ENCODE results near the gene CDC5L.

CDC5L gene

GRCh38 chr6:44439270-44440045 is 52.0 kb downstream of the CDC5L start:
- no peak overlapping the region for H3K4me3 ChIP-seq (ENCODE audit: low read depth, low read length)
- TF ChIP-seq POLR2A (IDR thresholded peaks at IDR 0.05; ENCODE audit: extremely low read depth, insufficient read length) (no peak), MAX (IDR thresholded peaks at IDR 0.05; ENCODE audit: low read depth, low read length) (no peak), MYC (IDR thresholded peaks at IDR 0.05; ENCODE audit: low read depth, low read length) (no peak), CTCF (IDR thresholded peaks at IDR 0.05; ENCODE audit: low read depth, low read length) (no peak)
- DNase-seq (ENCODE audit: low read depth) = peak; percentile 31

GRCh38 chr6:44441091-44441855 is 53.8 kb downstream of the CDC5L start:
- TF ChIP-seq CTCF (IDR thresholded peaks at IDR 0.05; ENCODE audit: low read depth, low read length) (no peak), POLR2A (IDR thresholded peaks at IDR 0.05; ENCODE audit: extremely low read depth, insufficient read length) (no peak), MYC (IDR thresholded peaks at IDR 0.05; ENCODE audit: low read depth, low read length) (no peak), MAX (IDR thresholded peaks at IDR 0.05; ENCODE audit: low read depth, low read length) (no peak)
- DNase-seq (ENCODE audit: low read depth) = no peak

GRCh38 chr6:44442236-44442635 is 54.7 kb downstream of the CDC5L start:
- no peak overlapping the region for H3K4me3 ChIP-seq (ENCODE audit: low read depth, low read length)
- TF ChIP-seq MAX (IDR thresholded peaks at IDR 0.05; ENCODE audit: low read depth, low read length) (no peak), CTCF (IDR thresholded peaks at IDR 0.05; ENCODE audit: low read depth, low read length) (no peak), POLR2A (IDR thresholded peaks at IDR 0.05; ENCODE audit: extremely low read depth, insufficient read length) (no peak), MYC (IDR thresholded peaks at IDR 0.05; ENCODE audit: low read depth, low read length) (no peak)

More at GRCh38 chr6:44441091-44441855, 53.8 kb downstream of the CDC5L start:
- no peak overlapping the region for H3K4me3 ChIP-seq (ENCODE audit: low read depth, low read length)

GRCh38 chr6:44442833-44443444 is 55.4 kb downstream of the CDC5L start:
- no peak for DNase-seq (ENCODE audit: low read depth)
- no peak for TF ChIP-seq MYC (IDR thresholded peaks at IDR 0.05; ENCODE audit: low read depth, low read length)
- TF ChIP-seq MAX (IDR thresholded peaks at IDR 0.05; ENCODE audit: low read depth, low read length) = no peak
- TF ChIP-seq CTCF (IDR thresholded peaks at IDR 0.05; ENCODE audit: low read depth, low read length) = no peak
- TF ChIP-seq POLR2A (IDR thresholded peaks at IDR 0.05; ENCODE audit: extremely low read depth, insufficient read length) = no peak
- no peak overlapping the region for H3K4me3 ChIP-seq (ENCODE audit: low read depth, low read length)

More at GRCh38 chr6:44442236-44442635, 54.7 kb downstream of the CDC5L start:
- DNase-seq (ENCODE audit: low read depth) = no peak

GRCh38 chr6:44444853-44445252 is 57.3 kb downstream of the CDC5L start:
- no peak overlapping the region for H3K4me3 ChIP-seq (ENCODE audit: low read depth, low read length)
- DNase-seq (ENCODE audit: low read depth) = no peak
- TF ChIP-seq MYC (IDR thresholded peaks at IDR 0.05; ENCODE audit: low read depth, low read length) (no peak), CTCF (IDR thresholded peaks at IDR 0.05; ENCODE audit: low read depth, low read length) (no peak)
